Mammary epithelial cell (primary cell): ENCODE results near the gene PALLD.

Experiments used
- EZH2 ChIP-seq: IDR thresholded peaks from 2 replicates; pipeline ENCODE4 v1.6.1; 2012; ENCODE audit warnings: low read length, inconsistent platforms, borderline replicate concordance
- TF ChIP-seq, protein P1 (sequence below), 2 donors: IDR thresholded peaks in 1 of 2; conservative IDR thresholded peaks in 1 of 2; 2 replicates each; pipeline ENCODE4 v1.5.1; 2011 to 2012; ENCODE audit warnings: inconsistent platforms in 2 of 2, low read length in 2 of 2, mild to moderate bottlenecking in 2 of 2, control low read depth in 1 of 2, low read depth in 1 of 2; ENCODE audit not compliant: insufficient read depth in 1 of 2; ENCODE audit errors: extremely low read depth in 1 of 2

DNA sequence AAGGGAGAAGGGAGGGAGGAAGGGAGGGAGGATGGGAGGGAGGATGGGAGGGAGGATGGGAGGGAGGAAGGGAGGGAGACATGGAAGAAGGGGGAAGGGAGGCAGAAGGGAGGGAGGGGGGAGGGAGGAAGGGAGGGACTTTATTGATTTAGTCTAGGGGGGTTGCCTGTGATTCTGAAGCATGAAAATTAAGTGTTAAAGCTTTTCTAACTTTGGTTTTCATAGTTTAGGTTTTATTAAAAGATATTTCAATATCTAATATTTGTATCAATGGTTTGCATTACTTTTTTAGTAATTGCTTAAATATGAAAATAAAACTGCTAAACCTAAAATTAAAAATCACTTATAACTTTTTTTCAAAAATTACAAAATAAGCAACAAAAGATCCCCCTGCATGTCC is 2.4 kb downstream of the PALLD start:
- TF ChIP-seq, protein P1, sequence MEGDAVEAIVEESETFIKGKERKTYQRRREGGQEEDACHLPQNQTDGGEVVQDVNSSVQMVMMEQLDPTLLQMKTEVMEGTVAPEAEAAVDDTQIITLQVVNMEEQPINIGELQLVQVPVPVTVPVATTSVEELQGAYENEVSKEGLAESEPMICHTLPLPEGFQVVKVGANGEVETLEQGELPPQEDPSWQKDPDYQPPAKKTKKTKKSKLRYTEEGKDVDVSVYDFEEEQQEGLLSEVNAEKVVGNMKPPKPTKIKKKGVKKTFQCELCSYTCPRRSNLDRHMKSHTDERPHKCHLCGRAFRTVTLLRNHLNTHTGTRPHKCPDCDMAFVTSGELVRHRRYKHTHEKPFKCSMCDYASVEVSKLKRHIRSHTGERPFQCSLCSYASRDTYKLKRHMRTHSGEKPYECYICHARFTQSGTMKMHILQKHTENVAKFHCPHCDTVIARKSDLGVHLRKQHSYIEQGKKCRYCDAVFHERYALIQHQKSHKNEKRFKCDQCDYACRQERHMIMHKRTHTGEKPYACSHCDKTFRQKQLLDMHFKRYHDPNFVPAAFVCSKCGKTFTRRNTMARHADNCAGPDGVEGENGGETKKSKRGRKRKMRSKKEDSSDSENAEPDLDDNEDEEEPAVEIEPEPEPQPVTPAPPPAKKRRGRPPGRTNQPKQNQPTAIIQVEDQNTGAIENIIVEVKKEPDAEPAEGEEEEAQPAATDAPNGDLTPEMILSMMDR (conservative IDR thresholded peaks at IDR 0.05 in 1 of 2, IDR thresholded peaks at IDR 0.05 in 1 of 2; ENCODE audit: extremely low read depth in 1 of 2, insufficient read depth in 1 of 2, low read depth in 1 of 2, low read length in 2 of 2), result no peak
- no peak for TF ChIP-seq EZH2
